CD4-positive, alpha-beta T cell treated with Interleukin-1 beta for 1 hour (primary cell): ENCODE data around the gene AOPEP.

ENCODE experiments used
- DNase-seq, 2 donors: peaks; one replicate each; pipeline ENCODE4 v3.0.0-alpha.2; 2020 to 2022

The AOPEP gene

GRCh38 chr9:95090023-95090791 is 363.7 kb downstream of the AOPEP start:
- DNase-seq: no peak

GRCh38 chr9:95090871-95091577 is 364.5 kb downstream of the AOPEP start:
- no peak for DNase-seq

DNA sequence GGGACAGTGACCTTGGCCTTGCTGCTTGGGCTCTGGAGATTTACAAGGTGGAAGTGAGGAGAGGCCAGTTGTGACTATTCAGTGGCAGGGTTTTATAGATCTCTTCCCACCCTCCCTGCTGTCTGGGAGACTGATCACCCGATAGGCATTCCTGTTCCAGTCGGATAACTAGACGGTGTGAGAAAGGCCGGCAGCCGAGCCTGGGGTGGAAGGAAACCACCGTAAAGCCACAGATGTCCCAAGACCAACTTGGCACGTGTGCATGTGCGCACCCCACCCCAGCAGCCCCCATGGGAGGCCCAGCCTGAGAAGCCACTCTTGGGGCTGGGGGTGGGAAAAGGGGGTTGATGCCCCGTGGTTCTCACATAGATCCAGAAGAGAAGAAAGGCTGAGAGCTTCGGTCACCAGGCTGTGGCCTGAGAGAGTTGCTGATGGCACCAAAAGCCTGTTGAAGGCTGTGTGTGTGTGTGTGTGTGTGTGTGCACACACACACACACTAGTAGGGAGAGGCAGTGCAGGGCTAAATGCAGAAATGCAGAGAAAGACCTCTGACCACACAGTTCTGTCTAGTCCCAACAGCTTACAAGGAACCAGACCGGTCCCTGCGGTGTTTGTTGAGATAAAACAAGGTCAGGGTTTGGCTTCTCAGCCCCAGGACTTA is 365.2 kb downstream of the AOPEP start:
- DNase-seq: no peak

- DNase-seq: no peak
Observed at GRCh38 chr9:95092262-95093072, 366.0 kb downstream of the AOPEP start.

GRCh38 chr9:95093586-95093985 is 367.1 kb downstream of the AOPEP start:
- no peak for DNase-seq

DNA sequence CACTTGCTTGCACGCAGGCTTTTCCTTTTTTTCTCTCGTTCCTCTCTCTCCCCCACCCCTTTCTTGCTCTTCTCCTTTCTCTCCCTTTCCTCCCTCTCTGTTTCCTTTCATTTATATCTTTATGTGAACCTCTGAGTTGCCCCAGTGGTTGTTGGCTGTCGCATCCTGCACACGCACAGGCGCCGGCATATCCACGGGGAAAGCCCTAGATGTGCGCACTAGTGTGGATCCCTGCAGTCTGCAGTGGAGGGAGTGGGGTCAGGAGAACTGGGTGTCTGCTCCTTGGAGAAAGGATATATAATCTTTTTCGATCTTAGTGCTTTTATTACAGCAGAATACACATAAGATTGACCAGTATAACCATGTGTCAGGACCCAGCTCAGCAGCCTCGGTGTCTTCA is 367.5 kb downstream of the AOPEP start:
- DNase-seq: no peak

DNA sequence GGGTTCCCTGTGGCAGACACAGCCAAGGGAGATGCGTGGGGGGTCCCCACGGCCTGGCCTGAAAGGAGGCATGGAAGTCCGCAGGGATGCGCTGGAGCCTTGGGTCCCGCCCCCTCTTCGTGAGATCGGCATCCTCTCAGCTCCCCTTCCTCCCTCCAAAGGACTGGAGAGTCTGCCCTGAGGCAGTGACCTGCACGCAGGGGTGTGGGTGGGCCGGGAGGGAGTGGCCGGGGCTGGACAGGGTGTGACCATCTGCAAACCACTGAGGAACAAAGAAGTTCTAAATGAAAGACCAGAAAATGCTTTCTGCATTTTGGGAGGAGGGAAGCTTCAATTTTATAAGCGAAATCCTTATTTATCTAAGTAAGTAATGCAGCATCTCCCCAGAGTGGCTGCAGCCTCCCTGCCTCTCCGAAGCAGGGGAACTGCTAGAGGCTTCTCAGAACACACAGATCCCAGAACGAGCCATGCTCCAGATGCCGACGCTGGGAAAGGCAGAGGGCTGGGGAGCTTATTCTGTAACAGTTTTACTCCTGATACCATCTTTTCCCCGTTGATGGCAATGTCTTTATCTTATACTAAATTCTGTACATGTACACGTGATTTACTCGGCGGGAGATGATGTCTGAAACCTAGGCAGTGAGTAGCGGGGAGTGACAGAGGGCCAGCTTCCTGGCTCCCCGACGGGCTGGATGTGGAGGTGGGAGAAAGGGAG is 369.3 kb downstream of the AOPEP start:
- DNase-seq: no peak

- no peak for DNase-seq
Observed at GRCh38 chr9:95096381-95096780, 369.9 kb downstream of the AOPEP start.

DNA sequence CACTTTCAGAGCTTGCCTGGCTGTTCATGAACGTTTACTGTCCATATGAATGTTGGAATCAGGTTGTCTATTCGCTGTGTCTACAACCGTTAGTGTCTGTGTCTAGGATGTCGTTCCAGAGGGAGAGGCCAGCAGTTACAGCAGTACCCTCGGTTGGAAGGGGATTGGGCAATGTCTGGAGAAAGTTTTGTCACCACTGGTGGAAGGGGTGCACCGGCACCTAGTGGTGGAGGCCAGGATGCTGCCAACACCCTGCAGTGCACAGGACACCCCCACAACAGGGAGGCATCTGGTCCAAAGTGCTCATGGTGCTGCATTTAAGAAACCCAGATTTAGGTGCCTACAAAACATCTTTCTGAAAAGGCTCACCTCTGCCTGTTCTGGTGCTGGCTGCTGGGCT is 370.3 kb downstream of the AOPEP start:
- no peak for DNase-seq

DNA sequence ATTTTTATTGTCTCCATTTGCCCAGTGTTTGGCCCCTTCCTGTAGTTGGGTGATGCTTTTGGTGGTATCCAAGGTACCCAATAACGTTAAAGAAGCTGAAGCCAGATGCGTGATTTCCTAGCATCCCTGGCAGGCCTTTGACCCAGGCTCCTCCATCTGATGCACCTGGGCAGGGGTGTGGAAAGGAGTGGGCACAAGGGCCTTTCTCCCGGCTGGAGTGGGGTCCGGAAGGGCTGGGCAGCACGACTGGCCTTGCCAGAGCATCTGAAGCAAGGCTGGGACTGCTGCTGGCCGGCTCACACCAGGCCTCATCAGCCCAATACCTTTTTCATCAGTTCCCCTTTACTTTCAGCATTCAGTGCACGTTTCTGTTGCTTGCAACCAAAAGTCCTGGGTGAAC is 370.8 kb downstream of the AOPEP start:
- no peak for DNase-seq

DNA sequence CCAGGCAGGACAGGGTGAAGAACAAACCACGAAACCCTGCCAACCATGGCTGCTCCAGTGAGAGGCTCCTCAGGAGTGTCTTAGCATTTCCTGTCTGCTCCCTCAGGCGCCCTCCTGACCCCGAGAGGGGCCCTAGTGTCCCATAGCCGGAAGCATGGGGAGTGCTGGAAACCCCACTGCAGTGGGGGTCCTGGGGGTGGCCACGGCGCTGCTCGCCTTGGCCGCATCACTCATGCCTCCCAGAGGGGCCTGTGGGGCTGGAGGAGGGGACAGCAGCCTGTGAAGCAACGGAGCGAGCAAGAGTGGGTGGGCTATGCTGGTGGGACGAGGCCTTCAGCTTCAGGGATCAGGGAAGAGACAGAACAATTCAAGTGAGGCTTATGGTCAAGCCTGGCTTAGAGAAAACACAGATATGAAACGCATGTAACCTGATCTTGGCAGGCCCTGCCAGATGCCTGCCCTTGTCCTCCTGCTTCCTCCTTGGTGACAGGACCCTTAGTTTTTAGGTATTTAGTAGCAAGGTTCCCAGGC is 372.0 kb downstream of the AOPEP start:
- DNase-seq: no peak

DNA sequence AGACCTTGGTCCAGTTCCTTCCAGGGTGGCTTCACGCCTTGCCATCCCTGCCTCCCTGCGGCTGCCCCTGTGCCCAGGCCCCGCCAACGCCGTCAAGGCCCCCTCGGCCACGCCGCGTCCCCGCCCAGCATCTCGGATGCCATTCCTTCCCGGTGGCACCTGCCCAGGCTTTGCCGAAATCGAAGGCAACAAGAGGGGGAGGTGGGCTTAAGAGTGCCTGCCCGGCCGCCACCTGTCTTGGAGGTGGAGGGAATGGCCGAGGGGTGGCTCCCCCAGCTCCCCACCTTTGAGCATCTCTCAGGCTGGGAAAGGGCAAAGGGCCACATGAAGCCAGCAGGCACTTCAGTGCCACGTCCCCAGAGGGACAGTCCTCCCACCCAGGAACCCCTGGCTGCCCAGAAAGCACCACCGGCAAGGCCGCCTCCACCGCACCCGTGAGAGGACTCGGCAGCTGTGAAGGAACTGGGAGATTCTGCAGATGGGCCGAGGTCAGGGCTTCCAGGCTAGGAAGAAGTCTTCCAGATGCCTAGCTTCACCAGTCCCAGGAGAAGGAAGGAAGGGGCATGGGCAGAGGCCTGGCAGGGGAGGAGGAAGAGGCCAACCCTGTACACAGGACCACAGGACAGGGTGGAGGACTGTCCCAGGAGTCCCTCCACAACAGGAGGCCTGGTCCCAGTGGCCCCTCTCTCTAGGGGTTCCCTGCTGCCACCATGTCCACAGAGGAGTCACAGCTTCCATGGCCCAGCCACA is 373.0 kb downstream of the AOPEP start:
- no peak for DNase-seq

DNA sequence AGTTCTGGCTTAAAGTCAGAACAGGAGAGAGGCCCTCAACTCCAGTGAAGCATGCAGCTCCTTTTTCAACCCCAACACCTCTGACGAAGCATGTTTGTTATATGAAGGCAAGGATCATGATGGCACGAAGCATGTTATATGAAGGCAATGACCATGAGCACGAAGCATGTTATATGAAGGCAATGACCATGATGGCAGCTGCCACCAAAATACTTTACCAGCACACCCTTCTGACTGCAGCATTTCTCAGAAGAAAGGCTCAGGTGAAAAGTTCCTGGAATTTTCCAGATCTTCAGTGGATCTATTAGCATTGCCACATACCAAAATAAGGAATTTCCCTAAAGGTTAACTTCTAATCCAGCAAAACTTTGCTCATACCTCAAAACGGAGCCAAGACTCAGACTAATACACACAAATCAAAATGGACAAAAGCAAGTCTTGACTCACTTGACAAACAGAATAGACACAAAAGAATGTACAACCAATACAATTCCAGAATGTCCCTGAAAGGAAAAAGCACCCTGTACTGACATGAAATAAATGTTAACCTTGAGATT is 373.6 kb downstream of the AOPEP start:
- no peak for DNase-seq

DNA sequence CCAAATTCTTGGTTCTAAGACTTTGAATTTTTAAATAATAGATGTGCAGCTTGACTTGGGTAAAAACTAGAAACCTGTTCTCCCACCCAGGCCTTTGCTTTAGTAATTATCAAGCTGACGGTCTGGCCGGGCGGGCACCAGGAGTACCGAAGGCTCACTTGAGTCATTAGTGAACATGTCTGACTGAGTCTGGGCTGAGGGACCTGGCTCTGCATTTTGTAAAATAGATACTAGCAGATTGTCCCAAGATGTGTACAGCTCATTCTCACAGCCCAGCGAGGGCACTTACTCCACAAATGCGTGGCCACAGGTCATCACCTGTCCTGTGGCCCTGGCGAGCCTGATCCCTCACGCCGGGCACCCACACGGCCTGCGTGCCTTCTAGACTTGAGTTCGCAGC is 374.8 kb downstream of the AOPEP start:
- DNase-seq: no peak

DNA sequence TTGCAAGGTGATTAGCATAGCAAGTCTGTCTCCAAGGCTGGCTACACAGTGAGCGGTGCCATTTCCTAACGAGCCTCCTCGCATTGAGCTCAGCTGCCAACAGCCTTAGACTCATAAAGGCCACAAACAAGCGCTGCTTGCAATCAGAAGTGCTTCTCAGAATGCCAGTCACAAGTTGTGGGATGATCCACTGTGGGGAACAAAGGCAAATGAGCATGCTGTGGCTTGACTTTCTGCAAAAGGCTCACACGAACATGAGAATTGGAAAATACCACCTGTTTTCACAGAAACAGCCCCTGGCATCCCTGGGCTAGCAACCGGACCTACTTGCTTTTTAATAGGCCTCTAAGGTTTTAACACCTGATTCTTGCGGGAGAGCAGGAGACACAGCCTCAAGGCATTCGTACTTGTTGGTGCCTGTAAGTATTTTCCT is 375.5 kb downstream of the AOPEP start:
- no peak for DNase-seq

- DNase-seq: no peak
Observed at GRCh38 chr9:95102572-95102971, 376.1 kb downstream of the AOPEP start.

- no peak for DNase-seq
Observed at GRCh38 chr9:95103281-95103771, 376.8 kb downstream of the AOPEP start.

GRCh38 chr9:95103871-95104580 is 377.5 kb downstream of the AOPEP start:
- DNase-seq: no peak

GRCh38 chr9:95104581-95104960 is 378.1 kb downstream of the AOPEP start:
- DNase-seq: no peak

DNA sequence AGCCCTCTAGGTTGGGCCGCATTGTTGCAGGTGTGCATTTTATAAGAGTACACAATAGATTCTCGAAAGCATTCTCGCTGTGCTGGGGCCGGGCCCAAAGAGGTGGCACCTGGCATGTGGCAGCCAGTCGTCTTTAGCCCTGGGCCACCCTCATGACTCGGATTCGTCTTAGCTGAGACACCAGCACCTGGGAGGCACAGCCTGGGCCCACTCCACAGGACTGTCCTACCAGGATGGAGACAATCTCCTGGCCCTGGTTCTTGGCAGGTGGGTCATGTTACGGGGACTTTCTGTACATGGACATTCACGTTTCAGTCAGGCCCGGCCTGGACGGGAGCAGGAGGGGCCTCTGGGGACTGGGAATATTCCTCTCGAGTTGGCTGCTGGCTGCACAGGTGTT is 378.5 kb downstream of the AOPEP start:
- DNase-seq: no peak
